ENCODE results near the gene RPS5. TPM values are rescaled to one million over a fixed set of nuclear protein-coding genes. Genes with fewer than 3 reads are reported as not detected.

The RPS5 gene
- polyA plus RNA-seq, 2 of the 4 experiments (the other 2 are of a cell fraction), result 2,123 to 2,475 TPM

- H3K4me2 ChIP-seq, result no peak overlapping the region
- DNase-seq (ENCODE audit: low read depth in 1 of 2, low spot score in 1 of 2) (no peak), ATAC-seq (no peak), FAIRE-seq (no peak)
- no peak overlapping the region for H3K27ac ChIP-seq
- no peaks in the 10 kb centered on the region; the same call in 2 of the 3 replicates for H3K4me1 ChIP-seq
- H3K9me3 ChIP-seq, result no peaks in the 10 kb centered on the region
- CTCF ChIA-PET, result no interaction called here
- 85% methylated on average over 30 of the region's 32 CpGs for WGBS (ENCODE audit: missing lambda C conversion rate)
- H3K4me3 ChIP-seq, result no peak overlapping the region
- TF ChIP-seq MYC (IDR thresholded peaks at IDR 0.05; ENCODE audit: borderline replicate concordance, low read length), result no peak
- no peak for TF ChIP-seq RAD21 (conservative IDR thresholded peaks at IDR 0.05 in 1 of 2, IDR thresholded peaks at IDR 0.05 in 1 of 2)
- no peak for TF ChIP-seq MAFK (IDR thresholded peaks at IDR 0.05; ENCODE audit: partially characterized antibody)
- TF ChIP-seq, protein P1, sequence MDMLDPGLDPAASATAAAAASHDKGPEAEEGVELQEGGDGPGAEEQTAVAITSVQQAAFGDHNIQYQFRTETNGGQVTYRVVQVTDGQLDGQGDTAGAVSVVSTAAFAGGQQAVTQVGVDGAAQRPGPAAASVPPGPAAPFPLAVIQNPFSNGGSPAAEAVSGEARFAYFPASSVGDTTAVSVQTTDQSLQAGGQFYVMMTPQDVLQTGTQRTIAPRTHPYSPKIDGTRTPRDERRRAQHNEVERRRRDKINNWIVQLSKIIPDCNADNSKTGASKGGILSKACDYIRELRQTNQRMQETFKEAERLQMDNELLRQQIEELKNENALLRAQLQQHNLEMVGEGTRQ (IDR thresholded peaks at IDR 0.05), result no peak
- TF ChIP-seq NFE2L2 (conservative IDR thresholded peaks at IDR 0.05; ENCODE audit: low read length), result no peak
- no peak for TF ChIP-seq EHF (CRISPR knock-in tag; IDR thresholded peaks at IDR 0.05)
- no peak for TF ChIP-seq POLR2A (IDR thresholded peaks at IDR 0.05; ENCODE audit: low read length)
- TF ChIP-seq SREBF2 (IDR thresholded peaks at IDR 0.05), result no peak
- TF ChIP-seq, protein P2, sequence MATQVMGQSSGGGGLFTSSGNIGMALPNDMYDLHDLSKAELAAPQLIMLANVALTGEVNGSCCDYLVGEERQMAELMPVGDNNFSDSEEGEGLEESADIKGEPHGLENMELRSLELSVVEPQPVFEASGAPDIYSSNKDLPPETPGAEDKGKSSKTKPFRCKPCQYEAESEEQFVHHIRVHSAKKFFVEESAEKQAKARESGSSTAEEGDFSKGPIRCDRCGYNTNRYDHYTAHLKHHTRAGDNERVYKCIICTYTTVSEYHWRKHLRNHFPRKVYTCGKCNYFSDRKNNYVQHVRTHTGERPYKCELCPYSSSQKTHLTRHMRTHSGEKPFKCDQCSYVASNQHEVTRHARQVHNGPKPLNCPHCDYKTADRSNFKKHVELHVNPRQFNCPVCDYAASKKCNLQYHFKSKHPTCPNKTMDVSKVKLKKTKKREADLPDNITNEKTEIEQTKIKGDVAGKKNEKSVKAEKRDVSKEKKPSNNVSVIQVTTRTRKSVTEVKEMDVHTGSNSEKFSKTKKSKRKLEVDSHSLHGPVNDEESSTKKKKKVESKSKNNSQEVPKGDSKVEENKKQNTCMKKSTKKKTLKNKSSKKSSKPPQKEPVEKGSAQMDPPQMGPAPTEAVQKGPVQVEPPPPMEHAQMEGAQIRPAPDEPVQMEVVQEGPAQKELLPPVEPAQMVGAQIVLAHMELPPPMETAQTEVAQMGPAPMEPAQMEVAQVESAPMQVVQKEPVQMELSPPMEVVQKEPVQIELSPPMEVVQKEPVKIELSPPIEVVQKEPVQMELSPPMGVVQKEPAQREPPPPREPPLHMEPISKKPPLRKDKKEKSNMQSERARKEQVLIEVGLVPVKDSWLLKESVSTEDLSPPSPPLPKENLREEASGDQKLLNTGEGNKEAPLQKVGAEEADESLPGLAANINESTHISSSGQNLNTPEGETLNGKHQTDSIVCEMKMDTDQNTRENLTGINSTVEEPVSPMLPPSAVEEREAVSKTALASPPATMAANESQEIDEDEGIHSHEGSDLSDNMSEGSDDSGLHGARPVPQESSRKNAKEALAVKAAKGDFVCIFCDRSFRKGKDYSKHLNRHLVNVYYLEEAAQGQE (IDR thresholded peaks at IDR 0.05), result no peak
- no peak for TF ChIP-seq PHF8 (IDR thresholded peaks at IDR 0.05; ENCODE audit: borderline replicate concordance, low read depth)
- TF ChIP-seq, protein P3, sequence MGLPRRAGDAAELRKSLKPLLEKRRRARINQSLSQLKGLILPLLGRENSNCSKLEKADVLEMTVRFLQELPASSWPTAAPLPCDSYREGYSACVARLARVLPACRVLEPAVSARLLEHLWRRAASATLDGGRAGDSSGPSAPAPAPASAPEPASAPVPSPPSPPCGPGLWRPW (IDR thresholded peaks at IDR 0.05), result no peak
- TF ChIP-seq FOSL2 (IDR thresholded peaks at IDR 0.05), result no peak
- TF ChIP-seq FOSL2 (CRISPR knock-in tag; IDR thresholded peaks at IDR 0.05), result no peak
- no peak for TF ChIP-seq RCOR1 (IDR thresholded peaks at IDR 0.05; ENCODE audit: low read depth, low read length)
- TF ChIP-seq CHD2 (IDR thresholded peaks at IDR 0.05; ENCODE audit: low read length, partially characterized antibody), result no peak
- no peak for TF ChIP-seq RFX5 (IDR thresholded peaks at IDR 0.05)
- no peak for TF ChIP-seq TP53 (CRISPR knock-in tag; IDR thresholded peaks at IDR 0.05)
- TF ChIP-seq HOXB13 (CRISPR knock-in tag; IDR thresholded peaks at IDR 0.05; ENCODE audit: low read depth), result no peak
- no peak for TF ChIP-seq JUN (IDR thresholded peaks at IDR 0.05)
- POLR2A ChIA-PET, result no interaction called here
Measured at GRCh38 chr19:58366585-58367430, 20.3 kb upstream of the RPS5 start.

GRCh38 chr19:58367698-58368454 lies 19.2 kb upstream of the RPS5 start:
- DNase-seq (ENCODE audit: low read depth in 1 of 2, low spot score in 1 of 2), result no peak
- no peak for FAIRE-seq
- Histone ChIP-seq H3K4me1 (no peaks in the 10 kb centered on the region), H3K4me3 (no peak overlapping the region), H3K4me2 (no peak overlapping the region), H3K27ac (no peak overlapping the region), H3K9me3 (no peaks in the 10 kb centered on the region; the same call in 2 of the 3 replicates)
- ATAC-seq, result no peak
- 96% methylated on average over 99 of the region's 106 CpGs for WGBS (ENCODE audit: missing lambda C conversion rate)
- ChIA-PET POLR2A (no interaction called here), CTCF (no interaction called here)
- TF ChIP-seq ZNF302 (CRISPR knock-in tag; IDR thresholded peaks at IDR 0.05) (no peak), HOXB5 (CRISPR knock-in tag; IDR thresholded peaks at IDR 0.05) (no peak), HOXA7 (CRISPR knock-in tag; IDR thresholded peaks at IDR 0.05) (no peak), RARB (CRISPR knock-in tag; IDR thresholded peaks at IDR 0.05) (no peak), CHD2 (IDR thresholded peaks at IDR 0.05; ENCODE audit: low read length, partially characterized antibody) (no peak), EP300 (IDR thresholded peaks at IDR 0.05) (no peak), FOSB (CRISPR knock-in tag; IDR thresholded peaks at IDR 0.05) (no peak), KDM5A (IDR thresholded peaks at IDR 0.05) (no peak), CTCF (IDR thresholded peaks at IDR 0.05) (no peak), NPAS2 (CRISPR knock-in tag; IDR thresholded peaks at IDR 0.05; ENCODE audit: borderline replicate concordance) (no peak), POLR2AphosphoS2 (conservative IDR thresholded peaks at IDR 0.05; ENCODE audit: low read length) (no peak), JUNB (IDR thresholded peaks at IDR 0.05) (no peak), BHLHE40 (IDR thresholded peaks at IDR 0.05; ENCODE audit: low read depth, low read length) (no peak), JUN (IDR thresholded peaks at IDR 0.05) (no peak)
- TF ChIP-seq, protein P1 (IDR thresholded peaks at IDR 0.05), result no peak

Measured in A549 (cell line).